HepG2 (cell line): Measurements from ENCODE around the gene CLTCL1. TPM values are rescaled to one million over a fixed set of nuclear protein-coding genes. Genes with fewer than 3 reads are reported as not detected.

ENCODE experiments used
- AHR ChIP-seq: IDR thresholded peaks from 2 replicates; pipeline ENCODE4 v1.6.1; 2018; ENCODE audit warnings: missing genetic modification reagents, missing compliant biosample characterization
- DR1 ChIP-seq: sonication (generic); formaldehyde crosslinking; IDR thresholded peaks from 2 replicates; pipeline ENCODE4 v1.8.0; 2021; ENCODE audit warnings: mild to moderate bottlenecking, missing genetic modification reagents, inconsistent platforms
- FOSL2 ChIP-seq: sonication (generic); formaldehyde crosslinking; IDR thresholded peaks from 2 replicates; pipeline ENCODE4 v1.4.0; 2020; ENCODE audit warnings: missing genetic modification reagents
- GATA4 ChIP-seq: sonication (generic); IDR thresholded peaks from 2 replicates; pipeline ENCODE4 v1.6.1; 2016; ENCODE audit warnings: antibody characterized with exemption, low read depth, borderline replicate concordance
- JUND ChIP-seq: sonication (generic); formaldehyde crosslinking; IDR thresholded peaks from 2 replicates; pipeline ENCODE4 v1.8.0; 2022; ENCODE audit warnings: mild to moderate bottlenecking, missing genetic modification reagents
- MAF1 ChIP-seq: sonication (generic); formaldehyde crosslinking; IDR thresholded peaks from 2 replicates; pipeline ENCODE4 v1.5.0; 2020; ENCODE audit warnings: missing genetic modification reagents, borderline replicate concordance
- MAX ChIP-seq: IDR thresholded peaks from 2 replicates; pipeline ENCODE4 v1.6.1; 2012; ENCODE audit warnings: inconsistent platforms
- RAD21 ChIP-seq: fragments of 450-650 bp; formaldehyde crosslinking; IDR thresholded peaks from 2 replicates; pipeline ENCODE4 v1.5.0; 2020; ENCODE audit warnings: mild to moderate bottlenecking
- RBFOX2 ChIP-seq: fragments of 200-400 bp; formaldehyde crosslinking; IDR thresholded peaks from 2 replicates; pipeline ENCODE4 v1.6.1; 2017; ENCODE audit warnings: low read depth, mild to moderate bottlenecking, low read length
- REL ChIP-seq: sonication (generic); formaldehyde crosslinking; conservative IDR thresholded peaks from 2 replicates; pipeline ENCODE4 v1.8.0; 2022; ENCODE audit warnings: mild to moderate bottlenecking, missing genetic modification reagents, moderate library complexity
- SOX5 ChIP-seq: IDR thresholded peaks from 2 replicates; pipeline ENCODE4 v1.6.1; 2016; ENCODE audit warnings: borderline replicate concordance
- SRY ChIP-seq: sonication (generic); formaldehyde crosslinking; IDR thresholded peaks from 2 replicates; pipeline ENCODE4 v1.8.0; 2022; ENCODE audit warnings: mild to moderate bottlenecking, missing genetic modification reagents
- TBX2 ChIP-seq: sonication (generic); formaldehyde crosslinking; IDR thresholded peaks from 2 replicates; pipeline ENCODE4 v1.5.0; 2020; ENCODE audit warnings: missing genetic modification reagents, mild to moderate bottlenecking, borderline replicate concordance
- THRA ChIP-seq: sonication (generic); formaldehyde crosslinking; IDR thresholded peaks from 2 replicates; pipeline ENCODE4 v1.4.0; 2020; ENCODE audit warnings: missing genetic modification reagents, borderline replicate concordance
- UBTF ChIP-seq: sonication (generic); formaldehyde crosslinking; IDR thresholded peaks from 2 replicates; pipeline ENCODE4 v1.4.0; 2020; ENCODE audit warnings: mild to moderate bottlenecking, missing genetic modification reagents
- ZBTB8A ChIP-seq: sonication (generic); formaldehyde crosslinking; IDR thresholded peaks from 2 replicates; pipeline ENCODE4 v1.4.0; 2020; ENCODE audit warnings: mild to moderate bottlenecking, low read depth, missing genetic modification reagents, borderline replicate concordance
- ZNF276 ChIP-seq: sonication (generic); formaldehyde crosslinking; IDR thresholded peaks from 2 replicates; pipeline ENCODE4 v1.4.0; 2020; ENCODE audit warnings: mild to moderate bottlenecking, low read depth, missing genetic modification reagents
- ZNF333 ChIP-seq: sonication (generic); formaldehyde crosslinking; IDR thresholded peaks from 2 replicates; pipeline ENCODE4 v1.4.0; 2020; ENCODE audit warnings: mild to moderate bottlenecking, missing genetic modification reagents, borderline replicate concordance
- ZNF446 ChIP-seq: sonication (generic); formaldehyde crosslinking; IDR thresholded peaks from 2 replicates; pipeline ENCODE4 v1.5.0; 2020; ENCODE audit warnings: mild to moderate bottlenecking, missing genetic modification reagents
- ZNF558 ChIP-seq: sonication (generic); formaldehyde crosslinking; IDR thresholded peaks from 2 replicates; pipeline ENCODE4 v1.9.0; 2022; ENCODE audit warnings: mild to moderate bottlenecking, missing genetic modification reagents, borderline replicate concordance
- ZNF607 ChIP-seq: sonication (generic); formaldehyde crosslinking; IDR thresholded peaks from 2 replicates; pipeline ENCODE4 v1.5.1; 2020; ENCODE audit warnings: missing genetic modification reagents, mild to moderate bottlenecking, borderline replicate concordance
- ZNF761 ChIP-seq: sonication (generic); formaldehyde crosslinking; conservative IDR thresholded peaks from 2 replicates; pipeline ENCODE4 v1.4.0; 2020; ENCODE audit warnings: mild to moderate bottlenecking, missing genetic modification reagents
- ZZZ3 ChIP-seq: sonication (generic); formaldehyde crosslinking; IDR thresholded peaks from 2 replicates; pipeline ENCODE4 v1.4.0; 2020; ENCODE audit warnings: missing genetic modification reagents, mild to moderate bottlenecking, borderline replicate concordance
- polyA plus RNA-seq, 8 experiments: library from polyadenylated mRNA; depleted of rRNA in 3 of 8; stranded (reverse) in 7 of 8; unstranded in 1 of 8; fragments of >200 nt; fragmentation: Illumina TruSeq in 4 of 8; extraction: Trizol in 4 of 8; gene quantifications; 2 replicates each; pipeline versions ENCODE4 v1.2.1 to v1.2.3, GENCODE V29; 2011 to 2016; ENCODE audit warnings: low read depth in 4 of 8, missing spikeins in 1 of 8, mixed read lengths in 1 of 8; ENCODE audit not compliant: insufficient read depth in 1 of 8
- total RNA-seq, 5 experiments: library from RNA; depleted of rRNA; stranded (reverse); fragments of >200 nt; fragmentation: Illumina TruSeq; extraction: Trizol; gene quantifications; 2 replicates each; pipeline ENCODE4 v1.2.3, GENCODE V29; 2016; ENCODE audit warnings: low read depth in 1 of 5

Gene CLTCL1
- total and polyA plus RNA-seq, 2 of the 13 experiments (the other 11 are each of a cell fraction or from before 2014, with no cell fraction given), result 8.1 to 10.9 TPM

GRCh38 chr22:19178065-19178656 lies 113.4 kb downstream of the CLTCL1 start (continued):
- peak; percentile 43; the same call in 1 of the 2 replicates for TF ChIP-seq RAD21 (CRISPR knock-in tag)
- no peak for TF ChIP-seq DR1 (CRISPR knock-in tag)
- 0 out of 2 replicates have a peak, but pooled peaks have one; percentile 31 for TF ChIP-seq TBX2
- TF ChIP-seq MAX, result 0 out of 2 replicates have a peak, but pooled peaks have one; percentile 19
- peak; percentile 30; the same call in 1 of the 2 replicates for TF ChIP-seq JUND (CRISPR knock-in tag)
- no peak for TF ChIP-seq SOX5 (CRISPR knock-in tag)
- peak; percentile 27; the same call in 1 of the 2 replicates for TF ChIP-seq ZNF558 (CRISPR knock-in tag)
- TF ChIP-seq SRY (CRISPR knock-in tag), result 0 out of 2 replicates have a peak, but pooled peaks have one; percentile 55
- no peak for TF ChIP-seq AHR
- TF ChIP-seq MAF1 (CRISPR knock-in tag), result 0 out of 2 replicates have a peak, but pooled peaks have one; percentile 29
- 0 out of 2 replicates have a peak, but pooled peaks have one; percentile 12 for TF ChIP-seq THRA (CRISPR knock-in tag)
- peak; percentile 74 for TF ChIP-seq REL (CRISPR knock-in tag)
- TF ChIP-seq ZZZ3, result 0 out of 2 replicates have a peak, but pooled peaks have one; percentile 53
- TF ChIP-seq GATA4, result no peak
- TF ChIP-seq ZNF276, result no peak
- TF ChIP-seq ZBTB8A (CRISPR knock-in tag), result 0 out of 2 replicates have a peak, but pooled peaks have one; percentile 23
- TF ChIP-seq FOSL2, result no peak
- peak; percentile 20; the same call in 1 of the 2 replicates for TF ChIP-seq ZNF607 (CRISPR knock-in tag)
- TF ChIP-seq UBTF (CRISPR knock-in tag), result peak; percentile 40; the same call in 1 of the 2 replicates
- TF ChIP-seq ZNF333, result peak; percentile 76; the same call in 1 of the 2 replicates
- peak; percentile 58 for TF ChIP-seq ZNF761 (CRISPR knock-in tag)
- peak; percentile 60; the same call in 1 of the 2 replicates for TF ChIP-seq ZNF446 (CRISPR knock-in tag)
- peak; percentile 69 for TF ChIP-seq RBFOX2
